K562 (cell line): ENCODE data around the gene DDX55. TPM values are rescaled to one million over a fixed set of nuclear protein-coding genes. Genes with fewer than 3 reads are reported as not detected.

Source experiments
- EHMT2 ChIP-seq: fragments of 450-650 bp; IDR thresholded peaks from 2 replicates; pipeline ENCODE4 v1.6.1; 2018; ENCODE audit warnings: antibody characterized with exemption
- JUND ChIP-seq, 2 experiments: IDR thresholded peaks; 2 replicates in 1 of 2; 3 replicates in 1 of 2; pipeline ENCODE4 v1.6.1; 2011; ENCODE audit warnings: borderline replicate concordance in 2 of 2, low read depth in 2 of 2, low read length in 2 of 2, improper control_type of control experiment in 1 of 2, missing biosample characterization in 1 of 2, missing genetic modification characterization in 1 of 2, missing genetic modification reagents in 1 of 2
- MEIS2 ChIP-seq: fragments of 450-650 bp; IDR thresholded peaks from 2 replicates; pipeline ENCODE4 v1.6.1; 2014; ENCODE audit warnings: mild to moderate bottlenecking; ENCODE audit not compliant: partially characterized antibody
- MYBL2 ChIP-seq, 2 experiments: fragments of 450-650 bp in 1 of 2; sonication (generic) in 1 of 2; formaldehyde crosslinking in 1 of 2; IDR thresholded peaks; 2 replicates each; pipeline versions ENCODE4 v1.6.1 to v1.8.1; 2017 to 2022; ENCODE audit warnings: borderline replicate concordance in 1 of 2, inconsistent platforms in 1 of 2, low read depth in 1 of 2, mild to moderate bottlenecking in 1 of 2, missing genetic modification reagents in 1 of 2, moderate library complexity in 1 of 2
- PCBP2 ChIP-seq: fragments of 200-400 bp; formaldehyde crosslinking; IDR thresholded peaks from 2 replicates; pipeline ENCODE4 v1.6.1; 2018; ENCODE audit warnings: low read length, low read depth, mild to moderate bottlenecking, moderate library complexity; ENCODE audit not compliant: poor library complexity, severe bottlenecking
- SIX5 ChIP-seq, 2 experiments: IDR thresholded peaks; 2 replicates each; pipeline ENCODE4 v1.6.1; 2011; ENCODE audit warnings: low read length in 2 of 2, borderline replicate concordance in 1 of 2, low read depth in 1 of 2, mild to moderate bottlenecking in 1 of 2, moderate library complexity in 1 of 2; ENCODE audit not compliant: insufficient read depth in 1 of 2
- SMAD1 ChIP-seq: fragments of 150-350 bp; IDR thresholded peaks from 2 replicates; pipeline ENCODE4 v1.6.1; 2014; ENCODE audit warnings: low read length, low read depth; ENCODE audit not compliant: partially characterized antibody
- ZNF830 ChIP-seq: fragments of 250-450 bp; sonication (Bioruptor Pico); IDR thresholded peaks from 2 replicates; pipeline ENCODE4 v1.5.0; 2021; ENCODE audit warnings: mild to moderate bottlenecking
- polyA plus RNA-seq, 8 experiments: library from polyadenylated mRNA; depleted of rRNA in 4 of 8; stranded (reverse) in 5 of 8; unstranded in 3 of 8; fragments of >200 nt; fragmentation: Nextera tagmentation in 2 of 8; fragmentation: Illumina TruSeq in 1 of 8; extraction: Ambion mirVana in 2 of 8; extraction: Trizol in 1 of 8; gene quantifications; 2 replicates each; pipeline versions ENCODE4 v1.2.1 to v1.2.3, GENCODE V29; 2011 to 2014; ENCODE audit warnings: inconsistent platforms in 1 of 8, missing spikeins in 1 of 8
- total RNA-seq, 7 experiments: library from RNA; depleted of rRNA in 6 of 7; stranded (reverse); fragments of >200 nt in 6 of 7; fragmentation: Illumina TruSeq in 2 of 7; extraction: Trizol in 2 of 7; gene quantifications; 2 replicates each; pipeline versions ENCODE4 v1.2.1 to v1.2.3, GENCODE V29; 2011 to 2021; ENCODE audit warnings: low replicate concordance in 1 of 7
- TF ChIP-seq, protein P1 (sequence below): sonication (generic); formaldehyde crosslinking; IDR thresholded peaks from 2 replicates; pipeline ENCODE4 v1.8.1; 2023; ENCODE audit warnings: missing genetic modification reagents, mild to moderate bottlenecking, borderline replicate concordance
- TF ChIP-seq, protein P2 (sequence below), 2 experiments: IDR thresholded peaks in 1 of 2; conservative IDR thresholded peaks in 1 of 2; 2 replicates each; pipeline ENCODE4 v1.6.1; 2016; ENCODE audit warnings: low read depth in 2 of 2, mild to moderate bottlenecking in 1 of 2, missing compliant biosample characterization in 1 of 2, missing genetic modification characterization in 1 of 2, moderate library complexity in 1 of 2
- TF ChIP-seq, protein P3 (sequence below): fragments of 250-450 bp; sonication (Bioruptor Pico); IDR thresholded peaks from 2 replicates; pipeline ENCODE4 v1.5.1; 2021; ENCODE audit warnings: mild to moderate bottlenecking
- TF ChIP-seq, protein P4 (sequence below): sonication (generic); formaldehyde crosslinking; IDR thresholded peaks from 2 replicates; pipeline ENCODE4 v1.8.1; 2023; ENCODE audit warnings: mild to moderate bottlenecking, missing genetic modification reagents

Gene DDX55
- total and polyA plus RNA-seq, 9 of the 15 experiments (the other 6 are each of a cell fraction or from before 2014, with no cell fraction given): 10.6 to 71.0 (median 60.9) TPM

DNA sequence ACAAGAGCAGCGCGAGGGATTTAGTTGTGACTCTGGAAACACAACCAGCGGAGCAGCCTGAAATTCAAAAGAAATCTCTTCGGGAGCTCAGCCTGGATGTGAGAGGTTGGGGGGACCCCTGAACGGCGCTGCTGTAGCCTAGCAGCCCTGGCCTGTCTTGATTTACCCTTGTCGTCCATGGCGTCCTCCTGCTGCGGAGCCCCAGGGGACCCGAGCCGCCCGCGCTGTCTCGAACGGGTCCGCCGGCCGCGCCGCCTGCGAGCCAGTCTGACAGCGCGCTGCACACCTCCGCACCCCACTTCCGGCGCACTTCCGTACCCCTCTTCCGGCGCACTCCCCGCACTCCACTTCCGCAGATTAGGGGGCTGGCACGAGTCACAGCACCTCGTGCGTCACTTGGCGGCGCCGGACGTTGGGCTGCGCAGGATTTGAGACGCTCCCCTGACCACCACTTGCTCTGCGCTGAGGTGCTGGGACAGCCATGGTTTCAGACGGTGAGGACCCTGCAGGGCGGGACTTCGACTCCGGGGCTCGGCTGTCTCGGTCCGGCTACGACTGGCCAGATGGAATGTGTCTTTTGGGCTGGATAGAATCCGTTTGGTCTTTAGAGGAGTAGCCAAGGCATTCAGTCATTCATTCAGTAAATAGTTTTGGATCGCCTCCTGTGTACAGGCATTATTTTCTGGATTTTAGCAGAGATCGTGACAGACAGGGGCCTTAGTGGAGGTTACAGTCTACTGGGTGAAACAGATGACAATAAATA, 31.7 kb downstream of the DDX55 start, which contains the start of the genes EIF2B1 and GTF2H3 (continued):
- TF ChIP-seq, protein P1, sequence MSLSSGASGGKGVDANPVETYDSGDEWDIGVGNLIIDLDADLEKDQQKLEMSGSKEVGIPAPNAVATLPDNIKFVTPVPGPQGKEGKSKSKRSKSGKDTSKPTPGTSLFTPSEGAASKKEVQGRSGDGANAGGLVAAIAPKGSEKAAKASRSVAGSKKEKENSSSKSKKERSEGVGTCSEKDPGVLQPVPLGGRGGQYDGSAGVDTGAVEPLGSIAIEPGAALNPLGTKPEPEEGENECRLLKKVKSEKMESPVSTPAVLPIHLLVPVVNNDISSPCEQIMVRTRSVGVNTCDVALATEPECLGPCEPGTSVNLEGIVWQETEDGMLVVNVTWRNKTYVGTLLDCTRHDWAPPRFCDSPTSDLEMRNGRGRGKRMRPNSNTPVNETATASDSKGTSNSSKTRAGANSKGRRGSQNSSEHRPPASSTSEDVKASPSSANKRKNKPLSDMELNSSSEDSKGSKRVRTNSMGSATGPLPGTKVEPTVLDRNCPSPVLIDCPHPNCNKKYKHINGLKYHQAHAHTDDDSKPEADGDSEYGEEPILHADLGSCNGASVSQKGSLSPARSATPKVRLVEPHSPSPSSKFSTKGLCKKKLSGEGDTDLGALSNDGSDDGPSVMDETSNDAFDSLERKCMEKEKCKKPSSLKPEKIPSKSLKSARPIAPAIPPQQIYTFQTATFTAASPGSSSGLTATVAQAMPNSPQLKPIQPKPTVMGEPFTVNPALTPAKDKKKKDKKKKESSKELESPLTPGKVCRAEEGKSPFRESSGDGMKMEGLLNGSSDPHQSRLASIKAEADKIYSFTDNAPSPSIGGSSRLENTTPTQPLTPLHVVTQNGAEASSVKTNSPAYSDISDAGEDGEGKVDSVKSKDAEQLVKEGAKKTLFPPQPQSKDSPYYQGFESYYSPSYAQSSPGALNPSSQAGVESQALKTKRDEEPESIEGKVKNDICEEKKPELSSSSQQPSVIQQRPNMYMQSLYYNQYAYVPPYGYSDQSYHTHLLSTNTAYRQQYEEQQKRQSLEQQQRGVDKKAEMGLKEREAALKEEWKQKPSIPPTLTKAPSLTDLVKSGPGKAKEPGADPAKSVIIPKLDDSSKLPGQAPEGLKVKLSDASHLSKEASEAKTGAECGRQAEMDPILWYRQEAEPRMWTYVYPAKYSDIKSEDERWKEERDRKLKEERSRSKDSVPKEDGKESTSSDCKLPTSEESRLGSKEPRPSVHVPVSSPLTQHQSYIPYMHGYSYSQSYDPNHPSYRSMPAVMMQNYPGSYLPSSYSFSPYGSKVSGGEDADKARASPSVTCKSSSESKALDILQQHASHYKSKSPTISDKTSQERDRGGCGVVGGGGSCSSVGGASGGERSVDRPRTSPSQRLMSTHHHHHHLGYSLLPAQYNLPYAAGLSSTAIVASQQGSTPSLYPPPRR (CRISPR knock-in tag): 0 out of 2 replicates have a peak, but pooled peaks have one; percentile 40
- TF ChIP-seq ZNF830 (no peak), PCBP2 (no peak), SMAD1 (peak; percentile 93), MEIS2 (peak; percentile 22), JUND (IDR thresholded peaks at IDR 0.05; ENCODE audit: borderline replicate concordance, low read depth, low read length) (peak; percentile 81), JUND (tag; IDR thresholded peaks at IDR 0.05; ENCODE audit: borderline replicate concordance, low read depth, low read length) (peak; percentile 42; the same call in 1 of the 3 replicates), EHMT2 (no peak), MYBL2 (IDR thresholded peaks at IDR 0.05; ENCODE audit: low read depth) (no peak), MYBL2 (CRISPR knock-in tag; IDR thresholded peaks at IDR 0.05; ENCODE audit: borderline replicate concordance) (no peak), SIX5 (IDR thresholded peaks at IDR 0.05; ENCODE audit: borderline replicate concordance in 1 of 2, insufficient read depth in 1 of 2, low read depth in 1 of 2, low read length in 2 of 2) (peak; percentile 57 to 66; a peak in 3 of 4 replicates)
- TF ChIP-seq, protein P2, sequence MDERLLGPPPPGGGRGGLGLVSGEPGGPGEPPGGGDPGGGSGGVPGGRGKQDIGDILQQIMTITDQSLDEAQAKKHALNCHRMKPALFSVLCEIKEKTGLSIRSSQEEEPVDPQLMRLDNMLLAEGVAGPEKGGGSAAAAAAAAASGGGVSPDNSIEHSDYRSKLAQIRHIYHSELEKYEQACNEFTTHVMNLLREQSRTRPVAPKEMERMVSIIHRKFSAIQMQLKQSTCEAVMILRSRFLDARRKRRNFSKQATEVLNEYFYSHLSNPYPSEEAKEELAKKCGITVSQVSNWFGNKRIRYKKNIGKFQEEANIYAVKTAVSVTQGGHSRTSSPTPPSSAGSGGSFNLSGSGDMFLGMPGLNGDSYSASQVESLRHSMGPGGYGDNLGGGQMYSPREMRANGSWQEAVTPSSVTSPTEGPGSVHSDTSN (CRISPR knock-in tag; IDR thresholded peaks at IDR 0.05; ENCODE audit: low read depth): no peak
- TF ChIP-seq, protein P2 (tag; conservative IDR thresholded peaks at IDR 0.05; ENCODE audit: low read depth): no peak
- TF ChIP-seq, protein P3, sequence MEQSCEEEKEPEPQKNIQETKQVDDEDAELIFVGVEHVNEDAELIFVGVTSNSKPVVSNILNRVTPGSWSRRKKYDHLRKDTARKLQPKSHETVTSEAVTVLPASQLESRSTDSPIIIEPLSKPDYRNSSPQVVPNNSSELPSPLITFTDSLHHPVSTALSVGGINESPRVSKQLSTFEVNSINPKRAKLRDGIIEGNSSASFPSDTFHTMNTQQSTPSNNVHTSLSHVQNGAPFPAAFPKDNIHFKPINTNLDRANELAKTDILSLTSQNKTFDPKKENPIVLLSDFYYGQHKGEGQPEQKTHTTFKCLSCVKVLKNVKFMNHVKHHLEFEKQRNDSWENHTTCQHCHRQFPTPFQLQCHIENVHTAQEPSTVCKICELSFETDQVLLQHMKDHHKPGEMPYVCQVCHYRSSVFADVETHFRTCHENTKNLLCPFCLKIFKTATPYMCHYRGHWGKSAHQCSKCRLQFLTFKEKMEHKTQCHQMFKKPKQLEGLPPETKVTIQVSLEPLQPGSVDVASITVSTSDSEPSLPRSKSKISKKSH (CRISPR knock-in tag): no peak
- TF ChIP-seq, protein P4, sequence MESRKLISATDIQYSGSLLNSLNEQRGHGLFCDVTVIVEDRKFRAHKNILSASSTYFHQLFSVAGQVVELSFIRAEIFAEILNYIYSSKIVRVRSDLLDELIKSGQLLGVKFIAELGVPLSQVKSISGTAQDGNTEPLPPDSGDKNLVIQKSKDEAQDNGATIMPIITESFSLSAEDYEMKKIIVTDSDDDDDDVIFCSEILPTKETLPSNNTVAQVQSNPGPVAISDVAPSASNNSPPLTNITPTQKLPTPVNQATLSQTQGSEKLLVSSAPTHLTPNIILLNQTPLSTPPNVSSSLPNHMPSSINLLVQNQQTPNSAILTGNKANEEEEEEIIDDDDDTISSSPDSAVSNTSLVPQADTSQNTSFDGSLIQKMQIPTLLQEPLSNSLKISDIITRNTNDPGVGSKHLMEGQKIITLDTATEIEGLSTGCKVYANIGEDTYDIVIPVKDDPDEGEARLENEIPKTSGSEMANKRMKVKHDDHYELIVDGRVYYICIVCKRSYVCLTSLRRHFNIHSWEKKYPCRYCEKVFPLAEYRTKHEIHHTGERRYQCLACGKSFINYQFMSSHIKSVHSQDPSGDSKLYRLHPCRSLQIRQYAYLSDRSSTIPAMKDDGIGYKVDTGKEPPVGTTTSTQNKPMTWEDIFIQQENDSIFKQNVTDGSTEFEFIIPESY (CRISPR knock-in tag): peak; percentile 75
